GM12873 (cell line): ENCODE measurements around the gene CYTIP.

Experiments used
- TF ChIP-seq, protein P1 (sequence below): IDR thresholded peaks from 2 replicates; pipeline ENCODE4 v1.5.1; 2012; ENCODE audit warnings: low read depth, mild to moderate bottlenecking, moderate library complexity, low read length, control low read depth; ENCODE audit not compliant: insufficient read depth; ENCODE audit errors: missing control alignments

Gene CYTIP

GRCh38 chr2:157443795-157444640 is at the start of gene CYTIP:
CYTIP (minus strand) TSS chr2:157444089; CDS start chr2:157444020, 69 bp downstream.
- TF ChIP-seq, protein P1, sequence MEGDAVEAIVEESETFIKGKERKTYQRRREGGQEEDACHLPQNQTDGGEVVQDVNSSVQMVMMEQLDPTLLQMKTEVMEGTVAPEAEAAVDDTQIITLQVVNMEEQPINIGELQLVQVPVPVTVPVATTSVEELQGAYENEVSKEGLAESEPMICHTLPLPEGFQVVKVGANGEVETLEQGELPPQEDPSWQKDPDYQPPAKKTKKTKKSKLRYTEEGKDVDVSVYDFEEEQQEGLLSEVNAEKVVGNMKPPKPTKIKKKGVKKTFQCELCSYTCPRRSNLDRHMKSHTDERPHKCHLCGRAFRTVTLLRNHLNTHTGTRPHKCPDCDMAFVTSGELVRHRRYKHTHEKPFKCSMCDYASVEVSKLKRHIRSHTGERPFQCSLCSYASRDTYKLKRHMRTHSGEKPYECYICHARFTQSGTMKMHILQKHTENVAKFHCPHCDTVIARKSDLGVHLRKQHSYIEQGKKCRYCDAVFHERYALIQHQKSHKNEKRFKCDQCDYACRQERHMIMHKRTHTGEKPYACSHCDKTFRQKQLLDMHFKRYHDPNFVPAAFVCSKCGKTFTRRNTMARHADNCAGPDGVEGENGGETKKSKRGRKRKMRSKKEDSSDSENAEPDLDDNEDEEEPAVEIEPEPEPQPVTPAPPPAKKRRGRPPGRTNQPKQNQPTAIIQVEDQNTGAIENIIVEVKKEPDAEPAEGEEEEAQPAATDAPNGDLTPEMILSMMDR, result no peak

- TF ChIP-seq, protein P1, result peak; percentile 82
Measured at GRCh38 chr2:157492189-157492773, 48.4 kb upstream of the CYTIP start.

DNA sequence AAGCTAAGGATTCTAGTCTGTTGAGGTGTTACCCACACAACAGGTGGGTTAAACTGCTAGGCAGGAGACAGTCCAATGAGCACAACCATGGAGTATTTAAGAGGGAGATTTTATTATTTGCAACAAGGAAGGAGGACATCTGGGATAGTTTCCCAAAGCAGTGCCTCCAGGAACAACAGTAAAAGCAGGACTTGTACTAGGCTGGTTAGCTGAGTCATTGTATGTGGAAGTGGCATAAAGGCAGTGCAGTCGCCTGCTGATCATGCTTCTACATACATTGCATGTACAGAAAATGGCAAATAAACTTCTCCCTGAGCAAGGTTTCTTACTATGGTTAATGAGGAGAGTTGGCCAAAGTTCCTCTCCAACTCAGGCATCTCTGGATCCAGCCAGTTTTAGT is 46.1 kb upstream of the CYTIP start:
- TF ChIP-seq, protein P1, result no peak

DNA sequence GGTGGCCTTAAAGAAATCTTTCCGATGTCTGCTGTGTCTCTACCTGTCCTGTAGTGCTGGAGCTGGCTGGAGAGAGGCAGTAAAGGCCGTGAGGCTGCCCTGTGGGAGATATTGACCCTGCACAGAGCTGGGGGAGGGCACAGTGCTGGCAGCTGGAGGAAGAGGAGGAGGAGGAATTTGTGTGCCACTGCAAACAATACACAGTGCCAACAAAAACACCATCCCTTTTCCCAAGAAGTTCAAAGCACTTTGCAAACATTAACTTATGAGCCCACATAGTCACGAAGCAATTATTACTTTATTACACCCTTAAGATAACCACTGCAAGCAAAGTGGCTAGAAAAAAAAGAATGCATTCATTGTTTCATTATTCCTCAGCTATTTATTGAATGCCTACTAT is 45.0 kb upstream of the CYTIP start:
- TF ChIP-seq, protein P1, result no peak

DNA sequence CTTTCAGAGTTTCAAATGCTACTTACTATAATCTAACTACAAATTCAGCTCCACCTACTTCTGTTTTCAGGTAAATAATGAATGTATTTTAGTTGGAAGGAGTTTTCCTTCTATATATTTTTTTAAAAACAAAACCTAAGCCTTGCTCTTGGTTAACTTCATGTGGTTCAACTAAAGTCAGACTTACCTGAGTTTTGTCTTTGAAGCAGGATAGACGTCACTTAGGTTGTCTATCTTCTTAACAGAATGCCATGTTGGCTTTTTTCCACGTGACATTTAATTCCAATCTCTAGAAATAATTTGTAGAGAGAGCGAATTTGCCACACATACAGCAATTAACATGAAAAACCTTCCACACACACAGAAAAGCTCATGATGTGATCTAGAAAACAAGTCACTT is 43.9 kb upstream of the CYTIP start:
- TF ChIP-seq, protein P1, result no peak

GRCh38 chr2:157487271-157487610 is 43.4 kb upstream of the CYTIP start:
- TF ChIP-seq, protein P1, result no peak

DNA sequence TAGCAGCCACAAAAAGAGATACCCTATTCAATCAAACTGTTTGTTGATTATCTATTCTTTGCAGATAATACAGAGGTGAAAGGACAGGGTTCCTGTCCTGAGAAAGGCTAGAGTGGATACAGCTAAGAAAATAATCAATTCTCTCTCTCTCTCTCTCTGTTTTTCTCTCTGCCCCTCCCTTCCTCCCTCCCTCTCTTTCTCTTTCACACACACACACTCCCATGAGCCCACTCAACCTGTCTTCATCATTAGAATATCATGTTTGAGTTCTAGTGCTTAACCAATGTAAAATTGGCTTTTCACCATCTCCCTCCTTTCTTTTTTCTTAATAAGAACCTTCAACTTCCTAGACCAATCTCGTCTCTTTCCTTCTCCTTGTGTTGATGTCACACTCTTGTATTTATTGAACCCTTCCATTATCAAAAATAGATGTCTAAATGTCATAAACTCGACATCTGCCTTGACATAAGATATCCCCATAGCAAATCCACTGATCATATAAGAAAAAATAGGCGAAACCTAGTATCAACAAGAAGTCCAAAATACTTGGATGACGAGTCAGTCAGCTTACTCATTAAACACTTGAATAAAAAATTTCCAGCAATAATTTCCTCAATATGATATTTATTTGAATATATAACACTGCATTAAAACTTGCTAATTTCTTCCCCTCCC is 42.8 kb upstream of the CYTIP start:
- TF ChIP-seq, protein P1, result no peak
